ENCODE measurements around the gene TNFRSF1B.

The TNFRSF1B gene

GRCh38 chr1:12166834-12167492, at the start of gene TNFRSF1B:
TNFRSF1B (plus strand) TSS chr1:12166991; CDS start chr1:12167092, 101 bp downstream.
- peak; percentile 57 for DNase-seq (ENCODE audit: low read depth)

GRCh38 chr1:12121212-12122003, 45.4 kb upstream of the TNFRSF1B start:
- DNase-seq (ENCODE audit: low read depth), result peak; percentile 13

DNA sequence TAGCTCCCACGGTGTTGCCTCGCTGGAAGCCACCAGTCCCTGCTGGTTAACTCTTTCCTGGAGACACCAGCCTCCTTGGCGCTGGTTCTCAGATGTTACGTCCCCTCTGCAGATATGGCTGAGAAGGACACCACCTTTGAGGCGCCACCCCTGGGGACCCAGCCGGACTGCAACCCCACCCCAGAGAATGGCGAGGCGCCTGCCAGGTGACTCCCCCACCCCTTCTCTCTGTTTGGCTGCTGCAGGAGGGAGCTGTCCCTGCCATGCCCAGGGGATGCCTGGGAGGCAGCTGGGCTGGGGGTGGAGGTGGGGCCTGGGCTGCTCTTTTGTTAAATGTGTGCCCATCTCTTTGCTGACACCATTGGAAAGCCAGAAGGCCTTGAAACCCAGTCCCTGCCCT, 43.6 kb upstream of the TNFRSF1B start:
- no peak for DNase-seq (ENCODE audit: low read depth)

DNA sequence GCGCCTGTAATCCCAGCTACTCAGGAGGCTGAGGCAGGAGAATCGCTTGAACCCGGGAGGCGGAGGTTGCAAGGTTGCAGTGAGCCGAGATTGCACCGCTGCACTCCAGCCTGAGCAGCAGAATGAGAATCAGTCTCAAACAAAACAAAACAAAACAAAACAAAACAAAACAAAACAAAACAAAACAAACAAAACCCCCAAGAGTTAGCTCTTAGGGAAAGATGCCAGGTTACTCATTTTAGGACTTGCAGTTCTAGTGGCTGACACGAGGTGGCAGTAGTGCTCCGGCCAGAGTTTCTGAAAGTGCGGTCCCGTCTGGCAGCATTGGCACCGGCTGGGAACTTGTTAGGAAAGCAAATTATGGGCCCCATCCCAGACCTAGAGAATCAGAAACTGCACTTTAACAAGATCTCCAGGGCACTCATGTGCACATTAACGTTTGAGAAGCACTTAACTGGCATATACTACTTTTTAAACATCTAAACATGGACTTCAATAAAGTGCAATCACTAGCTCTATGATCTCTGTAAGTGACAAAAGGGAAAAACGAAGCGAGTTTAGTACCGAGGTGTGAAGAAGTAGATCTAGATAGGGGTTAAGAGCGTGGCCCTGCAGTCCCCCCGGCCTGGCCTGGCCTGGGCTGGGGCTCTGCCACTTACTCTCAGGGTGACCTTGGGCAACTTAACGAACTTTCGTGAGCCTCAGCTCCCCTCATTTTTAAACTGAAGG, 41.9 kb upstream of the TNFRSF1B start:
- DNase-seq (ENCODE audit: low read depth), result peak; percentile 71

DNA sequence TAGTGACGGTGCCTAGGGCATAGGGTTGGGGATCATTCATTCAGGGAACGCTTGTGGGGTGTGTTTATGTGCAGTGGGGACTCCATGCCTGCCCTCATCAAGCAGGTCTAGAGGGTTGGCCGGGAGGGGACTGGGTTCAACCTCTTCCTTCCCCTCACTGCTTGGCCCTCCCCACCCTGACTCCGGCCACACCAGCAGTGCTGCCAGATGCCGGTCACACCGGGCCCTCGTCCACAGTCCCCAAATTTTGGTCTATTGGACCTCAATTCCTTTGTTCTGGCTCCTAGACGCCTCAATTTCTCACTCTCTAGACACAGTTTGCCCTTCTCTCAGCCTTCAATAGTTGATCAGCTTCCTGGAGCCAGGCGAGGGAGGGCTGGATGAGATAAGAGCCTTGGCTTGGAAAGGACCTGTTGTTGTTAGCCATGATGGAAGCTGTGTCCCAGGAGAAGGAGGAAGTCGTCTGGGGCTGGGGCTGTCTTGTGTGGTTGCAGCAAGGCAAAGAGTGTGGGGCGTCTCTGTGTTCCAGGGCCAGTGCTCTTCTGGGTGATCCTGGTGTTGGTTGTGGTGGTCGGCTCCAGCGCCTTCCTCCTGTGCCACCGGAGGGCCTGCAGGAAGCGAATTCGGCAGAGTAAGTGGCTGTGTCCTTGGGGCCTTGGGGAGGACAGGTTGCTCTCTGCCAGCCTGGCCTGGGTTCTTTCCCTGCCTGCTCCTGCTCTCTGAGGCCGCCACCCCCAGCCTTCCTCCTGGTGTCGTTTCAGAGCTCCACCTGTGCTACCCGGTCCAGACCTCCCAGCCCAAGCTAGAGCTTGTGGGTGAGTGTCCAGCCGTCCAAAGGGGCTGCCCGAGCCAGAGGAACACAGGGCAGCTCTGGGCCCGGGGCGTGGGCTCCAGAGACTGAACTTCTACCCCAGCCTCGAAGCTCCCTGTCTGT, 41.1 kb upstream of the TNFRSF1B start:
- DNase-seq (ENCODE audit: low read depth), result no peak

DNA sequence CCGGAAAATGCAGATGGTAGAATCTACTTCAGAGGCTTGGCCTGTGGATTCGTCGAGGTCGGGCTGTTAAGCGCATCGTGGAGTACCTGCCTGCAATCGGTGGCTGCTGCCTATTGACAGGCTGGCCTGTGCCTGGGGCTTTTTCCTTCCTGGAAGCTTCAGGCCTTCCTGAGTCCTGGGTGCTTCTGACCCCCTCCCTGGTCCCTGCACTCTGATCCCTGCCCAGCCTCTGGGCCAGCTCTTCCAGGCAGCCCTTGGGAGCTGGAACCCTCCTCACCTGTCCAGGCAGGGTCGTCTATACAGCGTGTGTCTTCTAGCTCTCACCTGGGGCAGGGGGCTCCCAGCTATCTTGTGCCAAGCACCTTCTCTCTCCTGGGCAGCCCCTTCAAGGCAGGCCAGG, 40.0 kb upstream of the TNFRSF1B start:
- DNase-seq (ENCODE audit: low read depth), result no peak

GRCh38 chr1:12127206-12127810, 39.5 kb upstream of the TNFRSF1B start:
- DNase-seq (ENCODE audit: low read depth), result no peak

DNA sequence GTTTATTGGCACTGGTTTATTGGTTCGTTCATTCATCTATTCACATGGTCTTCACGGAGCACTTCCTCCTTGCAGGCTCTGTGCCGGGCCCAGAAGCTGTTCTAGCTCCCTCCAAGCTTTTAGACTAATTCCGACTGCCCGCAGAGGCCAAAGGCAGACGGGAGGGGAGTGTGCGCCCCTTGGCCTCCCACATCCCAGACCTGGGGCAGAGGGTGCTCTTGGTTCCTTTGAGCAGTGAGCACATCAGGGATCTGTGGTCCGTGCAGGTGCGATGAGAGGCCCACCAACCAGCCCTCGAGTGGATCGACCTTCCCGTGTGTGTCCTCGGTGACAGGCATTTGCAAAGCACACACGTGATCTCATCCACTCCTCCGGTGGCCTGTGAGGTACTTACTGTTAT, 38.7 kb upstream of the TNFRSF1B start:
- no peak for DNase-seq (ENCODE audit: low read depth)

DNA sequence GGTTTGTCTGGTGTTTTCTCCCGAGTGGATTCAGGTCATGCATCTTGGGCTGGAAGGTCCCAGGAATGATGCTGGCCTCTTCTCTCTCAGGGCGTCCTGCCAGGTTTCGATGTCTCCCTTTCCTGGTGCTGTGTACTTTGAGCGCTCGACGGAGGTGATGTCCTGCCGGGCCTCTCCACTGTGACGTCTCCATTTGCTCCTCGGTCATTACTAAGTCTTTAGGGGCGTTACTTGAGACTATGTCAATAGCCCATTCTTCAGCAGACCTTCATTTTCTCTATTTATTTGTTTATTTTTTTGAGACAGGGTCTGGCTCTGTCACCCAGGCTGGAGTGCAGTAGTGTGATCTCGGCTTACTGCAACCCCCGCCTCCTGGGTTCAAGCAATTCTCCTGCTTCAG, 37.2 kb upstream of the TNFRSF1B start:
- no peak for DNase-seq (ENCODE audit: low read depth)

- DNase-seq (ENCODE audit: low read depth), result no peak
Measured at GRCh38 chr1:12130466-12131130, 36.2 kb upstream of the TNFRSF1B start.

GRCh38 chr1:12132078-12132477, 34.7 kb upstream of the TNFRSF1B start:
- DNase-seq (ENCODE audit: low read depth), result peak; percentile 95

DNA sequence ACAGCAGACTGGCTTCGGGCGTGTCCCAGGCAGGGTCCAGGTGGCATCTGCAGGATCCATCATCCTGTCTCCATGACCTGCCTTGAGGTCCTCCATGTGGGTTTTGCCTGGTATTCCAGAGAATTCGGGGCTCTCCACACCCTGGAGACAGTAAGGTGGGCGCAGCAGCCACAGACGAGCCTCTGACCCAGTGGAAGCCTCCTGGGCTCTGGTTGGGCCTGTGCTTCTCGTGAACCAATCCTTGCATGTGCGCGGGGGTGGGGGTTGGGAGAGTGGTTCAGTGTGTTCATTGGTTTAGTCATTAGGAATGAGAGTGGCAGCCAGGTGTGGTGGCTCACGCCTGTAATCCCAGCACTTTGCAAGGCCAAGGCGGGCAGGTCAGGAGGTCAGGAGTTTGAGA, 32.1 kb upstream of the TNFRSF1B start:
- no peak for DNase-seq (ENCODE audit: low read depth)

DNA sequence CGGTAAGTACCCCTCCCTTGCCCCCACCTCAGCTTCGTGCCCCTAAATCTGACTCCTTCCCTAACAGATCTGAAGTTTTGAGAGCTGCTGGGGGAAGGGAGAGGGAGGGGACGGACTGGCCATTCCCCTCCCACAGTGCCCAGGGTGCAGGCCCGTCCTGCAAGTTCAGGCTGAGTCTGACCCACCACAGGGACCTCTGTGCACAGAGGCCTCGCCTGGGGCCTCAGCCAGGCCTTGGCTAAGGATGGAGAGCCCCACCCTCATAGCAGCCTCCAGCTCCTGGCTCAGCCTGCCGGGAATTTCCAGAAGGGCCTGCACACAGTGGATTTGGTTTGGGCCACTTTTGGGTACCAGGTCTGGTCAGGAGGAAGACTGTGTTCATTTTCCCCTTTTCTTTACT, 31.2 kb upstream of the TNFRSF1B start:
- DNase-seq (ENCODE audit: low read depth), result no peak

GRCh38 chr1:12136916-12137610, 29.7 kb upstream of the TNFRSF1B start:
- no peak for DNase-seq (ENCODE audit: low read depth)

DNA sequence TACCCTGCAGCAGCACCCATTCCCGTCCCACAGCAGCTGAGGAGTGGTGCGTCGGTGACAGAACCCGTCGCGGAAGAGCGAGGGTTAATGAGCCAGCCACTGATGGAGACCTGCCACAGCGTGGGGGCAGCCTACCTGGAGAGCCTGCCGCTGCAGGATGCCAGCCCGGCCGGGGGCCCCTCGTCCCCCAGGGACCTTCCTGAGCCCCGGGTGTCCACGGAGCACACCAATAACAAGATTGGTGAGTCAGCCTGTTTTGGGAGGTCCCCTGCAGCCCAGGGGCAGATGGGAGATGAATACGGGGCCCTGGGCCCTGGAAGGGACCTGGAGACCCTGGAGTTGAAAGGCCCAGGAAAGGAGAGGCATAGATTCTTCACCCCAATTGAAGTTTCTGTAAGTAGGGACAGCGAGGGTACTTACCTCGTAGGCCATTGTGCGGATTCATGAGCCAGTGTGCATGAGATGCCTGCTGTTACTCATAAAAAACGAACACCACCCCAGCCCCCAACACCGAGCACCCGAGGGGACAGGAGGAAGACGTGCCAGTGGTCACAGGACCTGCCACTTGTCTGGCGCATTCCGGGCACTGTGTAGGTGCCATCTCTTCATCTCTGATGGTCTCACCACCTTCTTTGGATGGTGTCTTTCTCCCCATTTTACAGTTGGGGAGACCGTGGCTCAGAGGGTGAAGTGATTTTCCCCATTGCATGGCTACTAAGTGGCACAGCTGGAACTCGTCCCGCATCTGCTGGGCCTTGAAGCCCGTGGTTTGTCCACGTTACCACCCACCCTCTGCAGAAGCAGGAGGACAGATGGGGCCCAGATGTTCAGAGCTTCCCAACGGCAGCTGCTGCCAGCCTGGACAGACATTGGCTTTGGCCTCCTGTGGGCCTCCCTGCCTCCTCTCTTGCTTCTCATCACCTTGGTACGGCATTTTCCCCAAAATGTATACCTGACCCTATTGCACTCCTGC, 28.3 kb upstream of the TNFRSF1B start:
- no peak for DNase-seq (ENCODE audit: low read depth)

GRCh38 chr1:12140016-12140415, 26.8 kb upstream of the TNFRSF1B start:
- DNase-seq (ENCODE audit: low read depth), result no peak

DNA sequence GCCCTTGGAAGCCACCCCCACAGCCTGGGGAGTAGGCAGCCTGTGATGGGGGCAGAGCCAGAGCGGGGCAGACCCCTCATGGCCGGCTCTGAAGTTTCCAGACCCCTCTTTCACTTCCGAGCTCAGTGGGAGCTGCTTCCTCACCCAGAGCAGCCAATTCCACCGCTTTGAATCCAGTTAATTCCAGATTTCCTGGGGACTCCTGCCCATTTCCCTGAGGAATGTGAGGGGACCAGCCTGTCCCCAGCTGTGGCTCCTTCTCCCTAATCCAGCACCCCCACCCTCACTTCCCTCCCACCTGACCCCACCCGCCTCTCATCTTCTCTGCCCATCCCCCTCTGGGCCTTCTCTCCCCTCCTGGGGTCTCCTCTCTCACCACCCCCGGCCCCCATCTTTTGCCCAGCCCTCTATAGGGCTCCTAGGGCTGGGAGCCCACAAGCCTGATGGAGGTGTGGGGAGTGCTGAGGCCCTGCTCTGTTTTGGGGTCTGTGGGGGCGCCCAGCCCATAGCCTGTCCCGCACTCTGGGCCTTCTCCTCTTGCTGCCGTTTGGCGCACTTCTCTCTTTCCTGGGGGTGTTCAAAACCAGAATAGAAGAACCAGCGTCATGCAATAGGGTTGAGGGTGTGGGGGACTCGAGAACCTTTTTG, 26.2 kb upstream of the TNFRSF1B start:
- no peak for DNase-seq (ENCODE audit: low read depth)

- DNase-seq (ENCODE audit: low read depth), result no peak
Measured at GRCh38 chr1:12141163-12141850, 25.5 kb upstream of the TNFRSF1B start.

Measured in ELR (cell line).